IMR-90 (cell line): ENCODE data around the gene GATAD2A. TPM values are rescaled to one million over a fixed set of nuclear protein-coding genes. Genes with fewer than 3 reads are reported as not detected.

Experiments
- ATAC-seq: fragments of 200-7000 bp; cut with Tn5 transposase; 2 replicates; pipeline ENCODE4 v1.9.1; 2020; ENCODE audit warnings: low read depth, mild to moderate bottlenecking, moderate library complexity
- BruUV-seq: library from RNA; stranded (reverse); fragments of 400-500 nt; replicated peaks from 2 replicates; lab custom pipeline; 2021; lab: Mats Ljungman, UMichigan
- CTCF ChIA-PET: fragments of 300-600 bp; formaldehyde crosslinking; extraction: SDS; loops from one replicate; lab custom pipeline; 2021; ENCODE audit warnings: antibody characterized with exemption; lab: Yijun Ruan, JAX
- POLR2A ChIA-PET: fragments of 300-600 bp; sonication (Branson Sonifier 250); formaldehyde crosslinking; loops from one replicate; lab custom pipeline; 2022; ENCODE audit warnings: antibody characterized with exemption; ENCODE audit not compliant: unreplicated experiment; lab: Charles Lee
- DNase-seq: peaks from one replicate; pipeline ENCODE4 v3.0.0; 2013
- H2AFZ ChIP-seq: replicated peaks from 2 replicates; pipeline ENCODE3; 2013; ENCODE audit warnings: low read length, mild to moderate bottlenecking; ENCODE audit not compliant: poor library complexity
- H2AK5ac ChIP-seq: 2 replicates; pipeline ENCODE4 v1.6.1; 2013; ENCODE audit warnings: low read depth, low read length, inconsistent platforms
- H2AK9ac ChIP-seq: replicated peaks from 2 replicates; pipeline ENCODE3; 2013; ENCODE audit warnings: mild to moderate bottlenecking, low read depth, low read length, moderate library complexity; ENCODE audit not compliant: poor library complexity
- H2BK120ac ChIP-seq: 2 replicates; pipeline ENCODE4 v1.6.1; 2013; ENCODE audit warnings: low read depth, low read length, inconsistent platforms
- H2BK15ac ChIP-seq: 3 replicates; pipeline ENCODE4 v1.6.1; 2013; ENCODE audit warnings: low read depth, low read length, inconsistent platforms
- H2BK20ac ChIP-seq: 2 replicates; pipeline ENCODE4 v1.6.1; 2013; ENCODE audit warnings: low read depth, mild to moderate bottlenecking, inconsistent platforms, low read length, moderate library complexity
- H2BK5ac ChIP-seq: 2 replicates; pipeline ENCODE4 v1.6.1; 2013; ENCODE audit warnings: mild to moderate bottlenecking, low read depth, low read length, inconsistent platforms; ENCODE audit not compliant: poor library complexity, severe bottlenecking
- H3K14ac ChIP-seq: replicated peaks from 2 replicates; pipeline ENCODE4 v1.6.1; 2013; ENCODE audit warnings: low read depth, low read length, inconsistent platforms
- H3K18ac ChIP-seq: 2 replicates; pipeline ENCODE4 v1.6.1; 2013; ENCODE audit warnings: low read depth, low read length, control low read depth
- H3K23ac ChIP-seq: 2 replicates; pipeline ENCODE4 v1.6.1; 2013; ENCODE audit warnings: low read depth, low read length, inconsistent platforms
- H3K27ac ChIP-seq: 2 replicates; pipeline ENCODE4 v1.5.1; 2013; ENCODE audit warnings: mild to moderate bottlenecking, control low read depth, low read length; ENCODE audit not compliant: insufficient read depth
- H3K27me3 ChIP-seq: 2 replicates; pipeline ENCODE4 v1.6.1; 2013; ENCODE audit warnings: low read length; ENCODE audit not compliant: control insufficient read depth, insufficient read depth
- H3K36me3 ChIP-seq: 2 replicates; pipeline ENCODE4 v1.6.1; 2013; ENCODE audit warnings: low read length, mixed read lengths; ENCODE audit not compliant: control insufficient read depth, insufficient read depth
- H3K4ac ChIP-seq: 2 replicates; pipeline ENCODE4 v1.6.1; 2013; ENCODE audit warnings: low read depth, low read length, inconsistent platforms
- H3K4me1 ChIP-seq: 2 replicates; pipeline ENCODE4 v1.6.1; 2013; ENCODE audit warnings: low read length, mixed read lengths; ENCODE audit not compliant: control insufficient read depth, insufficient read depth
- H3K4me2 ChIP-seq: 2 replicates; pipeline ENCODE4 v1.6.1; 2013; ENCODE audit warnings: low read depth, mild to moderate bottlenecking, control low read depth, low read length, moderate library complexity
- H3K4me3 ChIP-seq: 2 replicates; pipeline ENCODE4 v1.5.1; 2013; ENCODE audit warnings: low read depth, mild to moderate bottlenecking, control low read depth, low read length, moderate library complexity; ENCODE audit not compliant: insufficient read depth
- H3K56ac ChIP-seq: 2 replicates; pipeline ENCODE4 v1.6.1; 2013; ENCODE audit warnings: low read length, inconsistent platforms; ENCODE audit not compliant: insufficient read depth; ENCODE audit errors: extremely low read depth
- H3K79me1 ChIP-seq, 2 experiments: 2 replicates each; pipeline ENCODE4 v1.6.1; 2013; ENCODE audit warnings: low read length in 2 of 2, inconsistent platforms in 1 of 2, low read depth in 1 of 2
- H3K9ac ChIP-seq: 2 replicates; pipeline ENCODE4 v1.6.1; 2013; ENCODE audit warnings: low read depth, low read length, control low read depth
- H3K9me1 ChIP-seq: 2 replicates; pipeline ENCODE4 v1.6.1; 2013; ENCODE audit warnings: low read length, inconsistent platforms; ENCODE audit not compliant: insufficient read depth
- H3K9me3 ChIP-seq: 2 replicates; pipeline ENCODE4 v1.6.1; 2013; ENCODE audit warnings: low read length; ENCODE audit not compliant: control insufficient read depth, insufficient read depth
- H4K20me1 ChIP-seq: 2 replicates; pipeline ENCODE4 v1.6.1; 2013; ENCODE audit warnings: low read length, inconsistent platforms; ENCODE audit not compliant: insufficient read depth
- H4K5ac ChIP-seq: 2 replicates; pipeline ENCODE4 v1.6.1; 2013; ENCODE audit warnings: mild to moderate bottlenecking, low read depth, low read length, control low read depth
- H4K8ac ChIP-seq, 2 experiments: 2 replicates each; pipeline ENCODE4 v1.6.1; 2013; ENCODE audit warnings: low read depth in 2 of 2, low read length in 2 of 2, control low read depth in 1 of 2, inconsistent platforms in 1 of 2
- H4K91ac ChIP-seq: 2 replicates; pipeline ENCODE4 v1.6.1; 2013; ENCODE audit warnings: low read depth, low read length, inconsistent platforms; ENCODE audit not compliant: insufficient read depth
- CEBPB ChIP-seq: IDR thresholded peaks from 2 replicates; pipeline ENCODE4 v1.6.1; 2012; ENCODE audit warnings: low read depth, low read length, improper control_type of control experiment
- CTCF ChIP-seq: conservative IDR thresholded peaks from 2 replicates; pipeline ENCODE4 v1.5.1; 2012; ENCODE audit warnings: mild to moderate bottlenecking, low read depth, low read length, improper control_type of control experiment
- FOS ChIP-seq: fragments of 150-350 bp; IDR thresholded peaks from 2 replicates; pipeline ENCODE4 v1.6.1; 2016; ENCODE audit warnings: low read depth, low read length
- MXI1 ChIP-seq: IDR thresholded peaks from 2 replicates; pipeline ENCODE4 v1.6.1; 2012; ENCODE audit warnings: low read depth, mild to moderate bottlenecking, low read length, moderate library complexity, borderline replicate concordance
- USF2 ChIP-seq: fragments of 150-350 bp; IDR thresholded peaks from 2 replicates; pipeline ENCODE4 v1.6.1; 2017; ENCODE audit warnings: mild to moderate bottlenecking, antibody characterized with exemption, low read length, low read depth
- whole genome bisulfite sequencing, 2 experiments: methylation state at CpG; one replicate each; pipeline versions ENCODE4 v1.1.5 to v1.1.7; 2013; ENCODE audit warnings: missing lambda C conversion rate in 2 of 2; ENCODE audit not compliant: insufficient read length in 1 of 2; ENCODE audit errors: extremely low coverage in 2 of 2; 5-methylcytosine and 5-hydroxymethylcytosine counted together
- dilution Hi-C: fragments of 300-500 bp; cut with HindIII; formaldehyde crosslinking; loops from one replicate; pipeline ENCODE4 v1.14.3; 2018; ENCODE audit warnings: low sequenced_read_pairs; ENCODE audit not compliant: unreplicated experiment
- in situ Hi-C: fragments of 300-500 bp; cut with MboI; formaldehyde crosslinking; loops from 3 replicates; pipeline ENCODE4 v1.14.3; 2019; ENCODE audit warnings: low sequenced_read_pairs, inconsistent platforms, mixed read lengths
- intact Hi-C: fragments of 100-400 bp; cut with micrococcal nuclease; formaldehyde crosslinking; loops from 2 replicates; pipeline ENCODE4 v1.10.0; 2022
- polyA plus RNA-seq, 3 experiments: library from polyadenylated mRNA; depleted of rRNA; stranded (reverse); fragments of >200 nt; gene quantifications; 2 replicates each; pipeline ENCODE4 v1.2.3, GENCODE V29; 2012; ENCODE audit warnings: low replicate concordance in 1 of 3
- total RNA-seq: library from RNA; depleted of rRNA; stranded (reverse); fragments of >200 nt; gene quantifications from 2 replicates; pipeline ENCODE4 v1.2.3, GENCODE V29; 2012

Gene GATAD2A
- total and polyA plus RNA-seq, 2 of the 4 experiments (the other 2 are of a cell fraction): 23.5 to 33.2 TPM

GRCh38 chr19:19381007-19381926, 24.2 kb upstream of the GATAD2A start (continued):
- TF ChIP-seq FOS: no peak
- no peak for TF ChIP-seq MXI1

GRCh38 chr19:19382118-19382517, 23.4 kb upstream of the GATAD2A start:
- in situ Hi-C loops (loop anchor here (25.0 kb wide), 1 partner anchor 255 kb away; the partner anchor contains the start of genes GMIP and LPAR2), dilution Hi-C loops (no loop called here), intact Hi-C loops (no loop called here)
- no peak overlapping the region for H2BK5ac ChIP-seq
- no peak overlapping the region for H2AK5ac ChIP-seq
- H3K9me1 ChIP-seq: peaks cover 4% of the 10 kb centered on the region; the same call in 1 of the 2 replicates
- no peak overlapping the region for H2BK15ac ChIP-seq
- no peak overlapping the region for H3K14ac ChIP-seq
- no peak overlapping the region for H3K4me3 ChIP-seq
- DNase-seq (no peak), ATAC-seq (no peak)
- no peak for TF ChIP-seq CTCF
- no peak for TF ChIP-seq USF2
- no peak for TF ChIP-seq CEBPB
- no peak overlapping the region for H3K9ac ChIP-seq
- BruUV-seq: no TSS peak
- no peak overlapping the region for H4K5ac ChIP-seq
- H3K4me1 ChIP-seq: peaks cover 4% of the 10 kb centered on the region
- H3K79me1 ChIP-seq: peaks cover 12 to 20% of the 10 kb centered on the region in 2 experiments
- H2BK120ac ChIP-seq: no peak overlapping the region
- POLR2A ChIA-PET: no interaction called here
- no peak overlapping the region for H4K91ac ChIP-seq
- no peaks in the 10 kb centered on the region for H3K9me3 ChIP-seq
- H3K56ac ChIP-seq: no peak overlapping the region
- H3K27ac ChIP-seq: no peak overlapping the region
- no peaks in the 10 kb centered on the region for H3K27me3 ChIP-seq
- H3K18ac ChIP-seq: no peak overlapping the region
- CTCF ChIA-PET: interaction anchor here (0.5 kb wide), 1 partner anchor 11 kb away, joined by 5 read pairs; no protein-coding TSS in a partner anchor
- H3K36me3 ChIP-seq: no peaks in the 10 kb centered on the region
- H3K23ac ChIP-seq: no peak overlapping the region
- H2BK20ac ChIP-seq: no peak overlapping the region
- no peak overlapping the region for H3K4me2 ChIP-seq
- no peak overlapping the region for H3K4ac ChIP-seq
- no peak overlapping the region for H2AFZ ChIP-seq
- no peak overlapping the region for H4K8ac ChIP-seq
- no peak overlapping the region for H2AK9ac ChIP-seq
- WGBS, 2 experiments: 90% methylated on average over 2 of the region's 8 CpGs; no CpG with 5 or more reads in 1 of the 2 experiments
- H4K20me1 ChIP-seq: no peaks in the 10 kb centered on the region
